ENCODE measurements around the gene PRM2. TPM values are rescaled to one million over a fixed set of nuclear protein-coding genes. Genes with fewer than 3 reads are reported as not detected.
"Not testable (repeated sequence)": the region's sequence is repeated elsewhere in the genome, so short reads cannot be mapped to it uniquely, and the experiment has no call there.

Gene PRM2
- total and polyA plus RNA-seq, 2 donors (not counting 1 experiment from before 2014, with no cell fraction given): not detected

- Histone ChIP-seq H2AFZ (ENCODE audit: low read length) (no peak overlapping the region), H4K20me1 (ENCODE audit: control insufficient read depth, extremely low read depth, insufficient read depth, low read length) (no peaks in the 10 kb centered on the region), H3K27ac (ENCODE audit: insufficient read depth, low read length) (no peak overlapping the region), H3K9me3 (ENCODE audit: control insufficient read depth, insufficient read depth, low read depth, low read length) (no peaks in the 10 kb centered on the region), H3K9ac (ENCODE audit: insufficient read depth, low read length) (no peak overlapping the region), H3K4me3 (replicated peaks in 1 of 4; ENCODE audit: control extremely low read depth in 1 of 4, insufficient read depth in 1 of 4, low read depth in 3 of 4, low read length in 4 of 4) (no peak overlapping the region), H3K4me2 (ENCODE audit: extremely low read depth, insufficient read depth, low read length) (no peak overlapping the region), H3K4me1 (ENCODE audit: control insufficient read depth, extremely low read depth, insufficient read depth, low read length) (peaks cover 5% of the 10 kb centered on the region), H3K27me3 (ENCODE audit: control insufficient read depth, insufficient read depth, low read length) (no peaks in the 10 kb centered on the region), H3K79me2 (ENCODE audit: control insufficient read depth, insufficient read depth, low read length) (no peaks in the 10 kb centered on the region), H3K36me3 (ENCODE audit: control insufficient read depth, insufficient read depth, low read length) (no peaks in the 10 kb centered on the region)
- no peak for DNase-seq (ENCODE audit: low read depth in 2 of 2)
- TF ChIP-seq EZH2 (IDR thresholded peaks at IDR 0.05; ENCODE audit: low read length, missing control alignments): no peak
- no peak for TF ChIP-seq CTCF (conservative IDR thresholded peaks at IDR 0.05 in 1 of 2, IDR thresholded peaks at IDR 0.05 in 1 of 2; ENCODE audit: low read depth in 1 of 2, low read length in 2 of 2)
These were observed 23.7 kb upstream of the PRM2 start for GRCh38 chr16:11299865-11300559.

GRCh38 chr16:11298950-11299547, 22.8 kb upstream of the PRM2 start:
- H3K9ac ChIP-seq (ENCODE audit: insufficient read depth, low read length); H3K79me2 ChIP-seq (ENCODE audit: control insufficient read depth, insufficient read depth, low read length); H3K9me3 ChIP-seq (ENCODE audit: control insufficient read depth, insufficient read depth, low read depth, low read length); H3K4me3 ChIP-seq (replicated peaks in 1 of 4; ENCODE audit: control extremely low read depth in 1 of 4, insufficient read depth in 1 of 4, low read depth in 3 of 4, low read length in 4 of 4); H3K27me3 ChIP-seq (ENCODE audit: control insufficient read depth, insufficient read depth, low read length); H3K36me3 ChIP-seq (ENCODE audit: control insufficient read depth, insufficient read depth, low read length); H2AFZ ChIP-seq (ENCODE audit: low read length); H3K4me1 ChIP-seq (ENCODE audit: control insufficient read depth, extremely low read depth, insufficient read depth, low read length); DNase-seq (ENCODE audit: low read depth in 2 of 2); H3K4me2 ChIP-seq (ENCODE audit: extremely low read depth, insufficient read depth, low read length); H4K20me1 ChIP-seq (ENCODE audit: control insufficient read depth, extremely low read depth, insufficient read depth, low read length); H3K27ac ChIP-seq (ENCODE audit: insufficient read depth, low read length): not testable (repeated sequence)

- Histone ChIP-seq H3K4me2 (ENCODE audit: extremely low read depth, insufficient read depth, low read length) (no peak overlapping the region), H3K79me2 (ENCODE audit: control insufficient read depth, insufficient read depth, low read length) (no peaks in the 10 kb centered on the region), H3K9me3 (ENCODE audit: control insufficient read depth, insufficient read depth, low read depth, low read length) (no peaks in the 10 kb centered on the region), H2AFZ (ENCODE audit: low read length) (no peak overlapping the region), H3K36me3 (ENCODE audit: control insufficient read depth, insufficient read depth, low read length) (no peaks in the 10 kb centered on the region), H3K4me3 (replicated peaks in 1 of 4; ENCODE audit: control extremely low read depth in 1 of 4, insufficient read depth in 1 of 4, low read depth in 3 of 4, low read length in 4 of 4) (no peak overlapping the region), H3K4me1 (ENCODE audit: control insufficient read depth, extremely low read depth, insufficient read depth, low read length) (peaks cover 5% of the 10 kb centered on the region), H3K9ac (ENCODE audit: insufficient read depth, low read length) (no peak overlapping the region), H4K20me1 (ENCODE audit: control insufficient read depth, extremely low read depth, insufficient read depth, low read length) (no peaks in the 10 kb centered on the region), H3K27ac (ENCODE audit: insufficient read depth, low read length) (no peak overlapping the region), H3K27me3 (ENCODE audit: control insufficient read depth, insufficient read depth, low read length) (no peaks in the 10 kb centered on the region)
- no peak for DNase-seq (ENCODE audit: low read depth in 2 of 2)
- TF ChIP-seq EZH2 (IDR thresholded peaks at IDR 0.05; ENCODE audit: low read length, missing control alignments) (no peak), CTCF (conservative IDR thresholded peaks at IDR 0.05 in 1 of 2, IDR thresholded peaks at IDR 0.05 in 1 of 2; ENCODE audit: low read depth in 1 of 2, low read length in 2 of 2) (no peak)
These were observed 22.0 kb upstream of the PRM2 start for GRCh38 chr16:11298143-11298900.

Data from fibroblast of lung (primary cell).